Upper lobe of left lung (tissue), 6 donors: Measurements from ENCODE around the gene SLC7A6. TPM values are rescaled to one million over a fixed set of nuclear protein-coding genes. Genes with fewer than 3 reads are reported as not detected.

Source experiments
- ATAC-seq, 2 donors: fragments of 200-7000 bp; cut with Tn5 transposase; one replicate each; pipeline ENCODE4 v1.9.1; 2022; ENCODE audit warnings: mild to moderate bottlenecking in 2 of 2, moderate library complexity in 2 of 2; ENCODE audit not compliant: low FRiP score in 2 of 2
- DNase-seq, 2 donors: peaks; one replicate each; pipeline ENCODE4 v3.0.0-alpha.2; 2019 to 2020
- H3K27ac ChIP-seq, 4 donors: fragments of 200-600 bp; sonication (generic); one replicate each; pipeline ENCODE4 v1.5.1; 2016 to 2019
- H3K27me3 ChIP-seq, 4 donors: fragments of 200-600 bp; sonication (generic); one replicate each; pipeline ENCODE4 v1.5.1; 2017 to 2019
- H3K36me3 ChIP-seq, 4 donors: fragments of 200-600 bp; sonication (generic); one replicate each; pipeline ENCODE4 v1.5.1; 2016 to 2019
- H3K4me1 ChIP-seq, 4 donors: fragments of 200-600 bp; sonication (generic); one replicate each; pipeline ENCODE4 v1.5.1; 2018 to 2019
- H3K4me3 ChIP-seq, 4 donors: fragments of 200-600 bp; sonication (generic); one replicate each; pipeline ENCODE4 v1.5.1; 2017 to 2019; ENCODE audit warnings: mild to moderate bottlenecking in 2 of 4, moderate library complexity in 1 of 4
- H3K9me3 ChIP-seq, 4 donors: fragments of 200-600 bp; sonication (generic); one replicate each; pipeline ENCODE4 v1.5.1; 2018 to 2019
- EP300 ChIP-seq, 4 donors: sonication (generic); formaldehyde crosslinking; IDR thresholded peaks; one replicate each; pipeline ENCODE4 v1.5.1; 2017; ENCODE audit warnings: antibody characterized with exemption in 4 of 4, control low read depth in 2 of 4
- POLR2A ChIP-seq, 4 donors: fragments of 450-650 bp; IDR thresholded peaks; one replicate each; pipeline ENCODE4 v1.5.1; 2016 to 2017; ENCODE audit warnings: antibody characterized with exemption in 4 of 4, mild to moderate bottlenecking in 2 of 4
- POLR2AphosphoS5 ChIP-seq, 2 donors: sonication (generic); formaldehyde crosslinking; IDR thresholded peaks; one replicate each; pipeline ENCODE4 v1.5.1; 2017; ENCODE audit warnings: antibody characterized with exemption in 2 of 2
- WGBS, 2 donors: methylation state at CpG; one replicate each; pipeline ENCODE4 v1.1.5; 2017 to 2018; 5-methylcytosine and 5-hydroxymethylcytosine counted together
- total RNA-seq, 6 donors: library from RNA; depleted of rRNA in 4 of 6; stranded (reverse); fragments of >200 nt in 4 of 6; gene quantifications; one replicate each; pipeline versions ENCODE4 v1.1.0 to v1.2.1, GENCODE V29; 2016 to 2021
- TF ChIP-seq, protein P1 (sequence below), 6 experiments: fragments of 450-650 bp in 4 of 6; fragments of 200-600 bp in 2 of 6; sonication (generic) in 2 of 6; IDR thresholded peaks; one replicate each; pipeline ENCODE4 v1.5.1; 2016 to 2019; ENCODE audit warnings: antibody characterized with exemption in 6 of 6
- donor health status: DM: no; HTN: no; CAD: no; lungs with moderate emphysema.
- donor health status: DM: no; HTN: yes; CAD: no; lungs with severe emphysema.

SLC7A6 gene
- total RNA-seq, 6 donors from 2014 or later = 44.9 to 109 (median 49.5) TPM

DNA sequence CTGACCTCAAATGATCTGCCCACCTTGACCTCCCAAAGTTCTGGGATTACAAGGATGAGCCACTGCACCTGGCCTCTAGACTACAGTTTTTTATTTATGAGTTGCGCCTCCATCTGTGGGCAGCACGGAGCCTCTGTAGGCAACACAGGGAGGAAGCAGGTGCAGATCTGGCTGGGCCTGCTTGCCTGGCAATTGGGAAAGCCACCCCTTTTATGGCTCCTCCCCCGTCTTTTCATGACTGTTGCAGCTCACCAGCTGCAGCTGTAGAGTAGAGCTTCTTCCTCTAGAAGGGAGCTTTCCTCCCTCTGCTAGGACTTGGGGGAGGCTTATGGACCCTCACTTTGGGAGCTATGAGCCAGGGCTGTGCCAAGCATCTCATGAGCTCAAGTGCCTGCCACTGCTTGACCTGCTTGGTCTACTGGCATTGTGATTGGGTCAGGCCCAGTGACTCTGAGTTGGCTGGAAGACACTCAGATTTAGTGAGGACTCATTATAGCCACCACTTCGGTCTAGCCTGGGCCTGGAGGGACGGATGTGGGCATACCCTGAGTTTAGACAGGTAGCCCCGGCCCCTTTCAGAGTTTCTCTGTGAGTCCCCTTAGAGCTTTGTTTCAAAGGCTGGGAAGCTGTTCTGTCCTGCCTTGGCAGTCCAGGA is 6.9 kb upstream of the SLC7A6 start:
- Histone ChIP-seq H3K4me3 (no peak overlapping the region), H3K36me3 (peaks cover 8 to 79% (median 47%) of the 10 kb centered on the region in 4 donors), H3K27me3 (no peaks in the 10 kb centered on the region), H3K27ac (peak overlapping the region; percentile 37 to 61 (median 53)), H3K9me3 (no peaks in the 10 kb centered on the region), H3K4me1 (peaks cover 0 to 10% (median 5%) of the 10 kb centered on the region in 4 donors)
- TF ChIP-seq EP300 (IDR thresholded peaks at IDR 0.05) = no peak
- TF ChIP-seq POLR2A (IDR thresholded peaks at IDR 0.05) = no peak
- TF ChIP-seq, protein P1, sequence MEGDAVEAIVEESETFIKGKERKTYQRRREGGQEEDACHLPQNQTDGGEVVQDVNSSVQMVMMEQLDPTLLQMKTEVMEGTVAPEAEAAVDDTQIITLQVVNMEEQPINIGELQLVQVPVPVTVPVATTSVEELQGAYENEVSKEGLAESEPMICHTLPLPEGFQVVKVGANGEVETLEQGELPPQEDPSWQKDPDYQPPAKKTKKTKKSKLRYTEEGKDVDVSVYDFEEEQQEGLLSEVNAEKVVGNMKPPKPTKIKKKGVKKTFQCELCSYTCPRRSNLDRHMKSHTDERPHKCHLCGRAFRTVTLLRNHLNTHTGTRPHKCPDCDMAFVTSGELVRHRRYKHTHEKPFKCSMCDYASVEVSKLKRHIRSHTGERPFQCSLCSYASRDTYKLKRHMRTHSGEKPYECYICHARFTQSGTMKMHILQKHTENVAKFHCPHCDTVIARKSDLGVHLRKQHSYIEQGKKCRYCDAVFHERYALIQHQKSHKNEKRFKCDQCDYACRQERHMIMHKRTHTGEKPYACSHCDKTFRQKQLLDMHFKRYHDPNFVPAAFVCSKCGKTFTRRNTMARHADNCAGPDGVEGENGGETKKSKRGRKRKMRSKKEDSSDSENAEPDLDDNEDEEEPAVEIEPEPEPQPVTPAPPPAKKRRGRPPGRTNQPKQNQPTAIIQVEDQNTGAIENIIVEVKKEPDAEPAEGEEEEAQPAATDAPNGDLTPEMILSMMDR (IDR thresholded peaks at IDR 0.05) = no peak
- no peak for TF ChIP-seq POLR2AphosphoS5 (IDR thresholded peaks at IDR 0.05)
- ATAC-seq (peak in 1 of 2 donors; percentile 23), DNase-seq (no peak)
- 56 to 69% methylated on average over 6 of the region's 6 CpGs for WGBS, 2 donors

DNA sequence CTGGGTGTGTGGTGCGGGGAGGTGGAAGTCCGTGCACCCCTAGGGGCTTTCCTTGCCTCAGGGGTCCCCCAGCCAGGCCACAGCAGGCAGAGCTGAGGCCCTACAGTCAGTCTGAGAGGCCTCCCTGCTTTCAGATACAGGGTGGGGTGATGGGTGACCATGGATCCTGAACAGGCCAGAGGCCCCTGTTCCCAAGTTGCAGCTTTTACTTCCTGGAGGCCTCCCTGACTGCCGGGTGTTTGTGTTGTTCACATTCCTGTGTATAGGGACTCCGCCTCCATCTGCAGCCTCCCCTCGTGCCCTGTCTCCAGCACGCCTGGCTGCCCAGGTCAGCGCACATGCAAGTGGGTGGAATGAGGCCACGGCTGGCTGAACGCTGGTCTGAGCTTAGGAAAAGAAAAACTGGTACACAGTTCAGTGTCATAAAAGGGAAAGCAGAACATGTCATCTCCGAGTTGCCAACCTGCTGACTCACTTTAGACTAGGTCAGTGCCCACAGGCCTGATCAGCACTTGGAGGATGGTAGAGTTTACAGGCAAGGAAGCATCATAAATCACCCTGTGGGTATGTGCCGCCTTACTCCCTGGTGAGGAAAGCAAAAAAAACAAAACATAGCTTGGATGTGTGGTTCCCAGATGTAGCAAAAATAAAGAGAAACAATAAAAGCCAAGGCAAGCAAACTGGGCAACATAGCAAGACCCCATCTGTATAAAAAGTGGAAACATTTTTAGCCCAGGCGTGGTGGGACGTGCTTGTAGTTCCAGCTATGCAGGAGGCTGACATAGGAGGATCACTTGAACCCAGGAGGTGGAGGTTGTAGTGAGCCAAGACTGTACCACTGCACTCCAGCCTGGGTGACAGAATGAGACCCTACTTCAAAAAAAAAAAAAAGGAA is 6.2 kb upstream of the SLC7A6 start:
- WGBS, 2 donors = 65 to 76% methylated on average over 12 to 13 of the region's 13 CpGs
- no peaks in the 10 kb centered on the region for H3K9me3 ChIP-seq
- H3K27ac ChIP-seq = peak overlapping the region; percentile 37 to 61 (median 53)
- ATAC-seq (peak in 1 of 2 donors; percentile 20), DNase-seq (peak in 1 of 2 donors; percentile 47)
- TF ChIP-seq, protein P1 (IDR thresholded peaks at IDR 0.05) = no peak
- peak in 1 of 2 donors; percentile 18 for TF ChIP-seq POLR2AphosphoS5 (IDR thresholded peaks at IDR 0.05)
- TF ChIP-seq POLR2A (IDR thresholded peaks at IDR 0.05) = no peak
- TF ChIP-seq EP300 (IDR thresholded peaks at IDR 0.05) = no peak
- no peaks in the 10 kb centered on the region for H3K27me3 ChIP-seq
- no peak overlapping the region for H3K4me3 ChIP-seq
- peaks cover 5 to 71% (median 44%) of the 10 kb centered on the region in 4 donors for H3K36me3 ChIP-seq
- peaks cover 0 to 12% (median 6%) of the 10 kb centered on the region in 4 donors for H3K4me1 ChIP-seq

DNA sequence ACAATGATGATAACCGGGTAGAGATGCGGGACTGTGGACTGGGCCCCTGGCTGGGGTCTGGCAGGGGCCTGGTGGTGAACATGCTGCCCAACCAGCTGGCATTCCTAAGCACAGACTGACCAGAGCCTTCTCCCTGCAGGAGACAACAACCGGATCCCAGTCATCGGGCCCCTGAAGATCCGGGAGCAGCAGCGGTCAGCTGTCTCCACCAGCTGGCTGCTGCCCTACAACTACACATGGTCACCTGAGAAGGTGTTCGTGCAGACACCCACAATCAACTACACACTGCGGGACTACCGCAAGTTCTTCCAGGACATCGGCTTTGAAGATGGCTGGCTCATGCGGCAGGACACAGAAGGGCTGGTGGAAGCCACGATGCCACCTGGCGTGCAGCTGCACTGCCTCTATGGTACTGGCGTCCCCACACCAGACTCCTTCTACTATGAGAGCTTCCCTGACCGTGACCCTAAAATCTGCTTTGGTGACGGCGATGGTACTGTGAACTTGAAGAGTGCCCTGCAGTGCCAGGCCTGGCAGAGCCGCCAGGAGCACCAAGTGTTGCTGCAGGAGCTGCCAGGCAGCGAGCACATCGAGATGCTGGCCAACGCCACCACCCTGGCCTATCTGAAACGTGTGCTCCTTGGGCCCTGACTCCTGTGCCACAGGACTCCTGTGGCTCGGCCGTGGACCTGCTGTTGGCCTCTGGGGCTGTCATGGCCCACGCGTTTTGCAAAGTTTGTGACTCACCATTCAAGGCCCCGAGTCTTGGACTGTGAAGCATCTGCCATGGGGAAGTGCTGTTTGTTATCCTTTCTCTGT is 5.1 kb upstream of the SLC7A6 start:
- TF ChIP-seq, protein P1 (IDR thresholded peaks at IDR 0.05) = no peak
- no peak for TF ChIP-seq POLR2AphosphoS5 (IDR thresholded peaks at IDR 0.05)
- no peak for TF ChIP-seq EP300 (IDR thresholded peaks at IDR 0.05)
- TF ChIP-seq POLR2A (IDR thresholded peaks at IDR 0.05) = no peak
- Histone ChIP-seq H3K4me3 (no peak overlapping the region), H3K27ac (no peak overlapping the region), H3K9me3 (no peaks in the 10 kb centered on the region), H3K36me3 (peaks cover 5 to 60% (median 40%) of the 10 kb centered on the region in 4 donors), H3K4me1 (peaks cover 5 to 22% (median 14%) of the 10 kb centered on the region in 4 donors), H3K27me3 (no peaks in the 10 kb centered on the region)
- 93% methylated on average over 7 to 27 of the region's 27 CpGs for WGBS, 2 donors
- DNase-seq (peak in 1 of 2 donors; percentile 51), ATAC-seq (no peak)

DNA sequence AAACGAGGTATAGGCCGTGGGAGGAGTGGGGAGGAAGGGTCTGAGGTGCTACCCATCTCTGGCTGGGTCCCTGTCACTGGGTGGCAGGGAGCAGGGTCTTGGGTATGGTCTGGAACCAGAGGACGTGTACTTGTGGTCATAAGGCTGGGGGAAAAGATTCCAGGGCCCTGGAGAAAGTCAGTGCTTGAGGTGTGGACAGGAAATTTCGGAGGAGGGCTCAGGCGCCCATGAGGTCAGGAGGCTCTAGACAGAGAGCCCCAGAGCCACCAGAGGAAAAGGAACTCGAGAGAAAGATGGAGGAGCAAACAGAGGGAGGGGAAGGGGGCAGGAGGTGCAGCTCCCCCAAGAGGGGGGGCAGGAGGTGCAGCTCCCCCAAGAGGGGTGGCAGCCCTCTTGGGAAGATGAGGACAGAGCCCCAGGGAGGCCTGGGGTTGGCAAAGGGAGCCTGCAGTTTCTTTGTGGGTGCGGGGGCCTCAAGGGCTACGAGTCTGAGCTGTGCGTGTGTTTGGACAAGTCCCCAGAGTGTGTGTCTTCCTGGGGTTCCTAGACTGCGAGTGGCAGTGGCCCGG is 683 bp upstream of the SLC7A6 start:
- Histone ChIP-seq H3K36me3 (peaks cover 0 to 24% (median 18%) of the 10 kb centered on the region in 4 donors), H3K9me3 (no peaks in the 10 kb centered on the region), H3K27ac (peak overlapping the region; percentile 97 to 99 (median 98)), H3K27me3 (no peaks in the 10 kb centered on the region), H3K4me1 (peaks cover 17 to 35% (median 22%) of the 10 kb centered on the region in 4 donors), H3K4me3 (peak overlapping the region; percentile 40 to 94 (median 90))
- 46 to 59% methylated on average over 7 to 10 of the region's 11 CpGs for WGBS, 2 donors
- ATAC-seq (no peak), DNase-seq (no peak)
- TF ChIP-seq POLR2AphosphoS5 (IDR thresholded peaks at IDR 0.05) (no peak), EP300 (IDR thresholded peaks at IDR 0.05) (no peak), POLR2A (IDR thresholded peaks at IDR 0.05) (no peak)
- TF ChIP-seq, protein P1 (IDR thresholded peaks at IDR 0.05) = no peak
